ENCODE measurements around the gene SNRNP35.

Gene SNRNP35

GRCh38 chr12:123502163-123502704 lies 44.3 kb downstream of the SNRNP35 start:
- H3K36me3 ChIP-seq (ENCODE audit: control insufficient read depth in 2 of 2, insufficient read depth in 1 of 2, low read length in 2 of 2): peaks cover 0 to 42% of the 10 kb centered on the region in 2 experiments; a peak in 2 of 3 replicates
- no peaks in the 10 kb centered on the region for H3K9me3 ChIP-seq (ENCODE audit: control insufficient read depth, insufficient read depth, low read depth, low read length)
- no peak overlapping the region for H3K27ac ChIP-seq (ENCODE audit: extremely low read depth, low read depth, low read length)
- TF ChIP-seq ZNF10 (tag by site-specific recombination; IDR thresholded peaks at IDR 0.05): no peak
- no peak for TF ChIP-seq PRDM4 (tag by site-specific recombination; IDR thresholded peaks at IDR 0.05)
- no peaks in the 10 kb centered on the region for H3K4me1 ChIP-seq (ENCODE audit: control insufficient read depth, insufficient read depth, low read length)
- H3K4me3 ChIP-seq (ENCODE audit: low read depth, low read length): no peak overlapping the region
- POLR2A ChIA-PET: no interaction called here
- CTCF ChIA-PET: interaction anchor here (1.3 kb wide), 1 partner anchor 19 kb away, joined by 4 read pairs; no protein-coding TSS in a partner anchor

GRCh38 chr12:123506059-123506842 lies 48.3 kb downstream of the SNRNP35 start:
- Histone ChIP-seq H3K36me3 (ENCODE audit: control insufficient read depth in 2 of 2, insufficient read depth in 1 of 2, low read length in 2 of 2) (peaks cover 6 to 37% of the 10 kb centered on the region in 2 experiments; a peak in 2 of 3 replicates), H3K9me3 (ENCODE audit: control insufficient read depth, insufficient read depth, low read depth, low read length) (no peaks in the 10 kb centered on the region), H3K4me1 (ENCODE audit: control insufficient read depth, insufficient read depth, low read length) (no peaks in the 10 kb centered on the region), H3K4me3 (ENCODE audit: low read depth, low read length) (no peak overlapping the region), H3K27ac (ENCODE audit: extremely low read depth, low read depth, low read length) (no peak overlapping the region)
- CTCF ChIA-PET: no interaction called here
- no peak for TF ChIP-seq ZNF133 (tag by site-specific recombination; IDR thresholded peaks at IDR 0.05)
- no peak for TF ChIP-seq ZNF391 (tag by site-specific recombination; IDR thresholded peaks at IDR 0.05; ENCODE audit: borderline replicate concordance, low read depth)
- 0 out of 2 replicates have a peak, but pooled peaks have one; percentile 17 for TF ChIP-seq ZNF76 (tag by site-specific recombination; IDR thresholded peaks at IDR 0.05; ENCODE audit: borderline replicate concordance, low read depth)
- peak; percentile 54; the same call in 1 of the 2 replicates for TF ChIP-seq ZNF623 (tag by site-specific recombination; IDR thresholded peaks at IDR 0.05)
- no peak for TF ChIP-seq ZNF202 (tag by site-specific recombination; IDR thresholded peaks at IDR 0.05; ENCODE audit: borderline replicate concordance)
- no peak for TF ChIP-seq PATZ1 (tag by site-specific recombination; IDR thresholded peaks at IDR 0.05)
- TF ChIP-seq KLF9 (tag by site-specific recombination; IDR thresholded peaks at IDR 0.05; ENCODE audit: low read depth): no peak
- TF ChIP-seq ZNF501 (tag by site-specific recombination; IDR thresholded peaks at IDR 0.05): no peak
- POLR2A ChIA-PET: no interaction called here

GRCh38 chr12:123506843-123507236 lies 48.9 kb downstream of the SNRNP35 start:
- POLR2A ChIA-PET: no interaction called here
- H3K4me1 ChIP-seq (ENCODE audit: control insufficient read depth, insufficient read depth, low read length): no peaks in the 10 kb centered on the region
- no peak overlapping the region for H3K4me3 ChIP-seq (ENCODE audit: low read depth, low read length)
- peaks cover 12 to 43% of the 10 kb centered on the region in 2 experiments; a peak in 2 of 3 replicates for H3K36me3 ChIP-seq (ENCODE audit: control insufficient read depth in 2 of 2, insufficient read depth in 1 of 2, low read length in 2 of 2)
- H3K9me3 ChIP-seq (ENCODE audit: control insufficient read depth, insufficient read depth, low read depth, low read length): no peaks in the 10 kb centered on the region
- TF ChIP-seq ZNF184 (tag by site-specific recombination; IDR thresholded peaks at IDR 0.05) (peak; percentile 98), ZNF114 (tag by site-specific recombination; IDR thresholded peaks at IDR 0.05) (no peak)
- CTCF ChIA-PET: no interaction called here
- H3K27ac ChIP-seq (ENCODE audit: extremely low read depth, low read depth, low read length): no peak overlapping the region

Measured in HEK293 (cell line).